GM18858 (cell line): Measurements from ENCODE around the gene DDX10.

ENCODE experiments used
- ATAC-seq: cut with Tn5 transposase; IDR thresholded peaks from one replicate; pipeline ENCODE4 v1.9.1; 2021; ENCODE audit not compliant: unreplicated experiment

The DDX10 gene

GRCh38 chr11:108929241-108929640, 264.4 kb downstream of the DDX10 start:
- ATAC-seq = no peak

DNA sequence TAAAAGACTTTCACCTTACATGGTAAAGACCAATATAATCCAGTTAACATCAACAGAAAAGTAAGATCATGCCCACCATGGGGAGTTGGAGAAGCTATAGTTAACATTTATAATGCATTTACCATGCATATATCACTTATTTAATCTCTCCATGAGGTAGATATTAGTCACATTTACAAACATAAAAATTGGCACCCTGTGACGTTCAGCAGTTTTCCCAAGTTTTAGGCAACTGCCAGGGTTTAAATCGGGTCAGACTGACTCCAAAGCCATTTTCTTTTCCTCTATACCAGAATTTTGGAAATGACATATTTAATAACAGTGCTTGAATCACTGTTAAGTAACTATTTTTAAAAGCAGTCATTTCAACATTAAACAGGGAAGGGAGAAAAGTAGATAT, 266.3 kb downstream of the DDX10 start:
- ATAC-seq = no peak

- ATAC-seq = no peak
These were observed 268.8 kb downstream of the DDX10 start for GRCh38 chr11:108933630-108934029.

GRCh38 chr11:108934289-108934688, 269.4 kb downstream of the DDX10 start:
- ATAC-seq = no peak

- ATAC-seq = no peak
These were observed 269.8 kb downstream of the DDX10 start for GRCh38 chr11:108934696-108935095.

DNA sequence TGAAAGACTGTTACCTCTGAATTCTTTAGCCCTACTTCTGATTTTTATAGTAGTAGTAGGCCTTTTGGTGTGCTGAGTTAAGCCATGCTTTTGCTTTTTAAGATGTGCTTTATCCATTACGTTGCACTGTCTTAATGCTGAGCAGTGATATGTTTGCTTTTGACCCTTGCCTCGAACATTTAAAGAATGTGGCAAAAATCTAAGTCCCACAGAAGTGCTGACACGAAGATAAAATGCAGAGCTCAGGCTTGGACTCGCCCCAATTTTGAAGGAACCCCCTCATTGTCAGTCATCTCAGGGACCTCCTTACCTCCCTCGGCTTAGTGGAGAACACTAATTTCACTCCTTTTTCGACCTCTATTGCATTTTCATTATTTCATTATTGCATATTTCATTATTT, 272.9 kb downstream of the DDX10 start:
- ATAC-seq = no peak

GRCh38 chr11:108938604-108939003, 273.7 kb downstream of the DDX10 start:
- ATAC-seq = no peak

DNA sequence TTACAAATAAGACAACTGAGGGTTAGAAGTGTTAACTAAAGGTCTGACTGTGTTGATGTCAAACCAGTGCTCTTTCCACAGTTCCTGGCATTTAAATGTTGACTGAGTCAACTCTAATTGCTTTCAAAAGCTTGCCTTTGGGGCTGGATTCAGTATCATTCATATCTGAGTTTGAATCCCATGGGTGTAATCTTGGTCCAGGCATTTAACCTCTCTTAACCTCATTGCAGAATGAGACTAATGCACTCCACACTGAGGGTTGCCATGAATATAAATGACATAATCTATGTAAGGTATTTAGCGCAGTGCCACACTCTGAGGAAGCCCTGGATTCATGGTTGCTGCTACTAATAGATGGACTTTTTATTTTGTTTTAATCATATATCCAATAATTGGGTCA, 274.3 kb downstream of the DDX10 start:
- no peak for ATAC-seq

DNA sequence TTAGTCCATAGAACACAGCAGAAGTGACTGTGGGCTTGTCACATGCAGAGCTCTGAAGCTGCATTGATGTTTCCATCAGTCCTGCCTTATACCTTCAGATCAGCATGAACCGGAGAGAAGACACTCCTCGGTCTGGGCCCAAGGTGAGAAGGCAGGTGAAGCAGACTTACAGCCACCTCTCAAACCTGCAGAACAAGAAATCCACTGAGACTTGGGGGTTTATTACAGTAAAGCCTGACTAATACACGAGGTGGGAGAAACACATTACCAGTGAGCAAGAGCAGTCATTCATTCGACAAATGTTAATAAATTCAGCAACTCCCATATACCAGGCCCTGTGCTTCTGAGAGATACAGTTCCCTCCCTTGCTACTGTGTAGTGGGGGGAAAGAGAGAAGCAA, 279.0 kb downstream of the DDX10 start:
- no peak for ATAC-seq

GRCh38 chr11:108944471-108945178, 279.8 kb downstream of the DDX10 start:
- no peak for ATAC-seq

DNA sequence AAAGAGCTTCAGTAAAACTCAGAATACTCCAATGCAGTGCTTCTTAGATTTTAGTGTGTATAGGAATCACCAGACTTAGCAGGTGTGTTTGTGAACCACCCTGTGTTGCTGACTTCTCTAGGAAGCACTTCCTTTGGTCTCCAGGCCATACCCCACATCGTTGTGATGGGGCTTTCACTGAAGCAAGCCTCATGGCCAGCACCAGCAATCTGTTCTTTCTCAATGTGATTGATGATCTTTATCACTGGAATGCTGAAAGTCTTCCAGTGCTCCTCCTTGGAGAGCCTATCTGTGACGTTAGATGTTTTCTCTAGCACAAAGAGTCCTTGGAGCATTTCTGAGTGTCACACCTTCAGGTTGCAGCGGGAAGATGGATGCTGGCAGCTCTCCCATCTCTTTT, 280.5 kb downstream of the DDX10 start:
- no peak for ATAC-seq

DNA sequence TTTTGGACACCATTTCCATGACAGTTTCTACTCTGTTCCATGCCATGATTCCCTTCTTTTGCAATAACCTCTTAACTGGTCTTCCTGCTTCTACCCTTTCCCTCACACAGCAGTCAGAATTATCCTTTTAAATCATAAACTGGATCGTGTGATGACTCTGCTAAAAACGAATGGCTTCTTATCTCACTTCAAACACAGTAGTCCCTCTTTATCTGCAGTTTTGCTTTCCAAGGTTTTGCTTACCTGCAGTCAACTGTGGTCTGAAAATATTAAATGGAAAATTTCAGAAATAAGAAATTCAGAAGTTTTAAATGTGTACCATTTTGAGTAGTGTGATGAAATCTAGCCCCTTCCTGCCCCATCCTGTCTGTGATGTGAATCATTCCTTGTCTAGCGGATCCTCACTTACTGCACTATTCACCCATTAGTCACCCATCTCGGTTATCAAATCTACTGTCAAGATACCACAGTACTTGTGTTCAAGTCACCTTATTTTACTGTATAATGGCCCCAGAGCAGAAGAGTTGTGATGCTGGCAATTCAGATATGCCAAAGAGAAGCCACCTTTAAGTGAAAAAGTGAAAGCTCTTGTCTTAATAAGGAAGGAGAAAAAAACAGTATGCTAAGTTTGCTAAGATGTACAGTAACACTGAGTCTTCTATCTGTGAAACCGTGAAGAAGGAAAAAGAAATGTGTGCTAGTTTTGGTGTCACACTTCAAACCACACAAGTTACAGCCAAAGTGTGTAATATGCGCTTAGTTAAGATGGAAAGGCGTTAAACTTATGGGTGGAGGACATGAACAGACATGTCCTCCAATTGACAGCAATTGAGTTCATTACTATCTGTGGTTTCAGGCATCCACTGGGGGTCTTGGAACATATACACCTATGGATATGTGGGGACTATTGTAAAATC, 283.0 kb downstream of the DDX10 start:
- no peak for ATAC-seq

DNA sequence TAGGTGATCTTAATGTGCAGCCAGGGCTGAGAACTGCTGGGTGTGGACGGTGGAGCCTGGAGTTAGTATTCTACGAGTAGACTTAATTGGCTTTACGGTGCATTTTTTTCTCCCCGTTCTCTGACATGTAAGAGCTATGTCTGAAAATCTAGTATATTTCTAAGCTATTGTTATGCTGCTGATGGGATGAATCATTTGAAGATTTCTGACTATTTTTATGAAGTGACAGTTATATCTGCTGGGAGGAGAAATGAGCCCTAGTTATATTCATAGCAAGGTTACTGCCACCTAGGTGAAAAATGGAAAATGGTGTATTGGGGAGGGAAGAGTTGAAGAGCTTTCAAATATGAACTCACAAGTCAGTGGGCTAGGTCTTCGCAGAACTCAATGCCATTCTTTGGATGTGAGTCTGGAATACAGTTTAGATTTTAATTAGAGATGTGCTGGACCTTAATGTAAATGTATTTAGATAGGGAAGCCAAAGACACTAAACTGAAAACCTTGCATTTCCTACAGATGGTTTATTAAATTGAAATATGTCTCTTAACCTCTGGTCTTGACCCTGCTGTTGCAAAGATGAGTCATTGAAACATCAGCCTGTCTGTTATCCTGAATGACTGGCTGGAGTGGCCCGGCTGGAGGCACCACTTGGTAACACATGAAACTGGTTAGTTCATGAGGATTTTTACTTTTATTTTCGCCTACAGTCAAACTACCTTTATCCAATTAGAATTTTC, 293.7 kb downstream of the DDX10 start:
- no peak for ATAC-seq

DNA sequence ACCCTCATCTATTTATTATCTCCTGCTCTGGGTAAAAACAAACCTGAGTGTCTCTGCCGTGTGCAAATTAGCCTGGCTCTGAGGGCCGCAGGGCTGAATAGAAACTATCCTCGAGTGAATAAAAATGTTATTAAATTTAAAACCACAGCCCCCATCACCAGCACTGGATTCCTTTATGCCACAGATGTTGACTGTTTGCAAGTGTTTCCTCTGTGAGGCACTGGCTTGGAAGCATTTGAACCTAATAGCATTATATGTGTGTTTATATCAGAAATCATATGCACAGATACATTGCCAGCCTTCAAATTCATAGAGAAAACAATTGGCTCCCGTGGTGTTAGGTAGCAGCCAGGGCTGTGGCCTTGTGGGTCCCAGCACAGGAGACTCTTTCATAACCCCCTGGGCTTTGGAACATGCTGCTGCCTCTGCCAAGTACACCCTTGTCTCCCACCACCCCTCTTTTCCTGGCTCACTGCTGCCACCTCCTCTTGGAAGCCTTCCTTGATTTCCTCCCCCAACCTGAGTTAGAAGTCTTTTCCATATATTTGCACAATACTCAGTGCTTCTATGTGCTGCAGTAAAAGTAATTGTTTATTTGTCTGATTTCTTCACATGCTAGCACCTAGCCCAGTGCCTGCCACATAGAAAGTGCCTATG, 294.4 kb downstream of the DDX10 start:
- no peak for ATAC-seq

DNA sequence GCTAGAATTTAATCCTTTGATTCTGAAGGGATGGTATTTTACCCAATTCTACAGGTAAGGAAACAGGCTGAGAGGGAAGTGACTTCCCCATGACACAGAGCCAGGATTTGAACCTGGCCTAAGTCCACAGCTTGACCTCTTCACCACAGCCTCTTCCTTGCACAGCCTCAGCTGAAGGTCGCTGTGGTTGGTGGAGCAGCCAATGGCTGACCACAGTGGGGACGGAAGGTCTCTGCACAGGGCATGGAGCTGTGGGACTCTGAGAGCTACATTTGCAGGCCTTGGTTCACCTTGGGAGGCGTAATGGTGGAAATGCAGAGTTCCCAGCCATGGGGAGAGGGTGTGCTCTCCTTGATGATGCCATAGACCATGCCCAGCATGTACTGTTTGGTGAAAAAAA, 295.0 kb downstream of the DDX10 start:
- no peak for ATAC-seq

DNA sequence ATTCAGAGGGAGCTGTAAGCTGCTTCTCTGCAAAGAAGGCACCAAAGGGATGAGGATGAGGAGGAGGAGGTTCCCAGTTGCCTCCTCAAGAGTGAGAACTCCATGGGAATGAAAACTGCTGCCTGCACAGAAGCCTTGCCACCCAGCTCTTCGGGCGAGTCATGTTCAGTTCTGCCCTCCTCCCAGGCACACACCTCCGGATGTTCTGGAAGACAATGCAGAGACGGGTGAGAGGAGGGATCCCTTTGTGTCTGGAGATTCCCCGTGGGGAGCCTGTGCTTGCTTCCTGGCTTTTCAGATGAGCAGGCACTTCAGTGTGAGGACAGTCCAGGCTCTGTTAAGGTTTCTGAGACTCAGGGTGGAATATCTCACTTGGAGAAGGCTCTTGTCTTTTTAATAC, 295.6 kb downstream of the DDX10 start:
- ATAC-seq = no peak

DNA sequence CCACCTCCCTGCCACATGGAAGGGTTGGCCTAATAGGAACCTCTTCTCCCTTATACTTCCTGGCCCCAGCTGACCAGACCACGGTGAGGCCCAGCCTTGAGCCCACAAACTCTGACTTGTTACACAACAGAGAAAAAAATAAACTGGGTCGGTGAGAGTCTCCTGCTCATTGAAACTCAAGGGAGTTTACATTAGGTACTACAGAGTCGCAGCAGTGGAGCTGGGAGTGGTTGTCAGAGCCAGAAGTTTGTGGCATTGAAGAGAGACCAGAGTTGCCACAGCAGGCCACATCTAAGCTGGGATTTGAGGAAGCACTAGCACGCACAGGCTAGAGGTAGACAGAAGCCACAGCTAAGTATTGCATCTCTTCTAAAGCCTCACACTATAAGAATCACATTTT, 296.2 kb downstream of the DDX10 start:
- ATAC-seq = no peak

DNA sequence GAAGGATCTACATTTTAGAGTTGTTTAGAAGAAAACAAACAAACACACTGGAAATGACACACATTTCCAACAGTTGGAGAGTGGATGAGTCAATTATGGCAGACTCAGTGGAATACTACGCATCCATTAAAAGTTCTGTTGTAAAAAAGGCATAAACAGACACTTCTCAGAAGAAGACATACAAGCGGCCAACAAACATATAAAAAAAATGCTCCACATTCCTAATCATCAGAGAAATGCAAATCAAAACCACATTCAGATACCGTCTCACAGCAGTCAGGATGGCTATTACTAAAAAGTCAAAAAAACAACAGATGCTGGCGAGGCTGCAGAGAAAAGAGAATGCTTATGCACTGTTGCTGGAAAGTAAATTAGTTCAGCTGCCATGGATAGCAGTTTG, 298.2 kb downstream of the DDX10 start:
- no peak for ATAC-seq

- ATAC-seq = no peak
These were observed 300.6 kb downstream of the DDX10 start for GRCh38 chr11:108965306-108966001.

GRCh38 chr11:108966206-108966605, 301.3 kb downstream of the DDX10 start:
- no peak for ATAC-seq

- ATAC-seq = no peak
These were observed 302.1 kb downstream of the DDX10 start for GRCh38 chr11:108966978-108967377.
